Bronchial epithelial cell (primary cell): ENCODE measurements around the gene SYMPK. TPM values are rescaled to one million over a fixed set of nuclear protein-coding genes. Genes with fewer than 3 reads are reported as not detected.

Experiments
- DNase-seq: peaks from one replicate; pipeline ENCODE4 v3.0.0-alpha.2; 2010; ENCODE audit warnings: low read depth
- FAIRE-seq: peaks from 2 replicates; lab custom pipeline; 2011; peaks lifted over from hg19 to GRCh38; lab: Jason Lieb, UNC
- H3K27me3 ChIP-seq: 2 replicates; pipeline ENCODE4 v1.5.1; 2011; ENCODE audit warnings: low read length; ENCODE audit not compliant: control insufficient read depth, insufficient read depth
- H3K36me3 ChIP-seq: 2 replicates; pipeline ENCODE4 v1.5.1; 2011; ENCODE audit warnings: low read length; ENCODE audit not compliant: control insufficient read depth, insufficient read depth
- H3K4me3 ChIP-seq: 2 replicates; pipeline ENCODE4 v1.5.1; 2011; ENCODE audit warnings: mild to moderate bottlenecking, low read depth, low read length, control low read depth
- CTCF ChIP-seq: IDR thresholded peaks from 2 replicates; pipeline ENCODE4 v1.5.1; 2011; ENCODE audit warnings: mild to moderate bottlenecking, moderate library complexity, low read length, control low read depth, inconsistent platforms; ENCODE audit not compliant: insufficient read depth, severe bottlenecking
- total RNA-seq: library from RNA; depleted of rRNA; stranded (reverse); fragments of >200 nt; gene quantifications from 2 replicates; pipeline ENCODE4 v1.2.1, GENCODE V29; 2014

The SYMPK gene
- total RNA-seq, 1 donor from 2014 or later, result 27.9 TPM

- no peaks in the 10 kb centered on the region for H3K27me3 ChIP-seq
- no peak for DNase-seq
- H3K36me3 ChIP-seq, result peaks cover 27% of the 10 kb centered on the region
- H3K4me3 ChIP-seq, result no peak overlapping the region
- peak; percentile 89 for FAIRE-seq
- no peak for TF ChIP-seq CTCF
Observed at GRCh38 chr19:45821103-45821521, 41.8 kb downstream of the SYMPK start.

GRCh38 chr19:45820413-45821102, 42.4 kb downstream of the SYMPK start:
- peaks cover 23% of the 10 kb centered on the region for H3K36me3 ChIP-seq
- no peak for FAIRE-seq
- DNase-seq, result peak; percentile 57
- no peak overlapping the region for H3K4me3 ChIP-seq
- TF ChIP-seq CTCF, result no peak
- no peaks in the 10 kb centered on the region for H3K27me3 ChIP-seq

GRCh38 chr19:45819769-45820168, 43.2 kb downstream of the SYMPK start:
- peaks cover 18% of the 10 kb centered on the region for H3K36me3 ChIP-seq
- no peaks in the 10 kb centered on the region for H3K27me3 ChIP-seq
- no peak for FAIRE-seq
- TF ChIP-seq CTCF, result no peak
- no peak overlapping the region for H3K4me3 ChIP-seq
- DNase-seq, result no peak

- H3K4me3 ChIP-seq, result no peak overlapping the region
- DNase-seq, result peak; percentile 22
- no peak for TF ChIP-seq CTCF
- peaks cover 6% of the 10 kb centered on the region for H3K36me3 ChIP-seq
- H3K27me3 ChIP-seq, result no peaks in the 10 kb centered on the region
- no peak for FAIRE-seq
Observed at GRCh38 chr19:45817725-45818301, 45.1 kb downstream of the SYMPK start.

GRCh38 chr19:45817010-45817724, 45.8 kb downstream of the SYMPK start:
- Histone ChIP-seq H3K36me3 (peaks cover 6% of the 10 kb centered on the region), H3K4me3 (no peak overlapping the region), H3K27me3 (no peaks in the 10 kb centered on the region)
- TF ChIP-seq CTCF, result peak; percentile 98
- FAIRE-seq, result no peak
- DNase-seq, result peak; percentile 83
